ENCODE measurements around the gene AOPEP. TPM values are rescaled to one million over a fixed set of nuclear protein-coding genes. Genes with fewer than 3 reads are reported as not detected.
A peak's percentile ranks its signal among the peaks of the same experiment; 100 is the strongest.
"Not testable (repeated sequence)": the region's sequence is repeated elsewhere in the genome, so short reads cannot be mapped to it uniquely, and the experiment has no call there.

The AOPEP gene
- total RNA-seq, 1 donor from 2014 or later = 92.3 TPM

DNA sequence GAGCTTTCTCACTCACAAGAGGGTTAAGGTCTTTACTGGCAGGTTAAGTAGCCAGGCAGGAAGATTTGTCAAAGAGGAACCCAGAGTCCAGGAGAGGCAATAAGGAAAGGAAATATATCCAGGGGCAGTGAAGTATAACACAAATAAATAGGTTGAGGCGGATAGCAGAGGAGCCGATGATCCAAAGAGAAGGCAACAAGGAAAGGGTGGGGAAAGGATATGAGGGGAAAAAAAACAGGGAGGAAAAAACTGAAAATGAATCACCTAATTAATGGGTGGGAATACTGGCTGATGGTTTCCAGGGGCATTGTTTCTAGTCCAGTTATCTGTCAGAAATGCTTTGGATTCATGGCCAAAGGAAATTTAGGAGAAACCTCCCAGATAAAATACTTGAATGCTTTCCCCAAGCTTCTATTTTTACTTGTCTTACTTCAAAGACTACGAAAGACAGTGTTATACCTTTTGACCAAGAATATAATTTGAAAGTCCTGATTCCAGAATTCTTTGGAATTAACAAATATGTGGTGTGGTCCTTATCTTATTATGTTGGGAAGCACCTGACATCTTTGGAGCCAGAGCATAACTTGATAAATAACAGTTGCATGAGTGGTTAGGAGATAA, 146.5 kb downstream of the AOPEP start:
- DNase-seq (ENCODE audit: low spot score) = no peak
- H3K4me3 Mint-ChIP-seq (ENCODE audit: unreplicated experiment) = no peak overlapping the region
- H3K27me3 Mint-ChIP-seq (ENCODE audit: low read depth) = no peaks in the 10 kb centered on the region
- H3K9me3 Mint-ChIP-seq (ENCODE audit: low read depth) = no peaks in the 10 kb centered on the region
- H3K4me1 Mint-ChIP-seq (ENCODE audit: low read depth) = peaks cover 78% of the 10 kb centered on the region
- TF ChIP-seq CTCF (IDR thresholded peaks at IDR 0.05) = no peak
- peak overlapping the region; percentile 83 for H3K27ac Mint-ChIP-seq (ENCODE audit: unreplicated experiment)
- no peaks in the 10 kb centered on the region for H3K36me3 Mint-ChIP-seq (ENCODE audit: low read depth)

- Mint-ChIP-seq H3K4me1 (ENCODE audit: low read depth) (peaks cover 80% of the 10 kb centered on the region), H3K27ac (ENCODE audit: unreplicated experiment) (peak overlapping the region; percentile 74), H3K4me3 (ENCODE audit: unreplicated experiment) (no peak overlapping the region), H3K9me3 (ENCODE audit: low read depth) (no peaks in the 10 kb centered on the region), H3K27me3 (ENCODE audit: low read depth) (no peaks in the 10 kb centered on the region), H3K36me3 (ENCODE audit: low read depth) (no peaks in the 10 kb centered on the region)
- TF ChIP-seq CTCF (IDR thresholded peaks at IDR 0.05) = no peak
- DNase-seq (ENCODE audit: low spot score) = no peak
These were observed 147.8 kb downstream of the AOPEP start for GRCh38 chr9:94874316-94874715.

DNA sequence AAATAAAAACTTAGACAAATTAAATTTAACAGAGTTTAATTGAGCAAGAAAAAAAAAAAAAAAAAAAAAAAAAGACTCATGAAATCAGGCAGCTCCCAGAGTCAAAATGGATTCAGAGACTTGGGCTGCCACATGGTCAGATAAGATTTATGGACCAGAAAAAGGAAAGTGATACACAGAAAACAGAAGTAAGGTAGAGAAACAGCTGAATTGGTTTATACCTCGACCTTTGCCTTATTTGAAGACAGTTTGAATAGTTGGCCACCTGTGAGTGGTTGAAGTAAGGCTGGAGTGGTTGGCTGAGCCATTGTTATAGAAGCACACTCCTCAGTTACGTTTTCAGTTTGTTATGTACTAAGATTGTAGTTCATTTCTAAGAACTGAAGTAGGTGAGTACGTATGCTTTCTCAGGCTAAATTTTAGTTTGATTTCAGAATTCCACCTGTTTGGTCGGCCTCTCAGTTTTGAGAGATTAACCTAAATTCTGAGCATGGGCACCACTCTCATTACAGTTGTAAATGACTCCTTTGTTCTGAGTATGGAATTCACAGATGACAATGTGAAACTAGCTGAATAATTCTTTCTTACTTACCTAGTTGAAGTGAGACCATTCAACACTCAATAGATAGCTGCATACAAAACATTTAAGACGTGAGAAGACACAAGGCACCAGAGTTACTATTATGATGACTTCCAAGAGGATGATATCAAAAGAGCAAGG, 149.0 kb downstream of the AOPEP start:
- Mint-ChIP-seq H3K27ac (ENCODE audit: unreplicated experiment) (peak overlapping the region; percentile 79), H3K36me3 (ENCODE audit: low read depth) (no peaks in the 10 kb centered on the region), H3K4me1 (ENCODE audit: low read depth) (peaks cover 77% of the 10 kb centered on the region), H3K27me3 (ENCODE audit: low read depth) (no peaks in the 10 kb centered on the region), H3K4me3 (ENCODE audit: unreplicated experiment) (no peak overlapping the region), H3K9me3 (ENCODE audit: low read depth) (no peaks in the 10 kb centered on the region)
- no peak for TF ChIP-seq CTCF (IDR thresholded peaks at IDR 0.05)
- no peak for DNase-seq (ENCODE audit: low spot score)

DNA sequence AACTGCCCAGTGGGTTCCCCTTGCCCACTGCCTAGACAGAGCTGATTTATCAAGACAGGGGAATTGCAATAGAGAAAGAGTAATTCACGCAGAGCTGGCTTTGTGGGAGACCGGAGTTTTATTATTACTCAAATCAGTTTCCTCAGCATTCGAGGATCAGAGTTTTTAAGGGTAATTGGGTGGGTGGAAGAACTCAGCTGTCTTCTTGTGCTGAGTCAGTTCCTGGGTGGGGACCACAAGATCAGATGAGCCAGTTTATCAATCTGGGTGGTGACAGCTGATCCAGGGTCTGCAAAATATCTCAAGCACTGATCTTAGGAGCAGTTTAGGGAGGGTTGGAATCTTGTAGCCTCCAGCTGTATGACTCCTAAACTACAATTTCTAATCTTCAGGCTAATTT, 152.3 kb downstream of the AOPEP start:
- Mint-ChIP-seq H3K27ac (ENCODE audit: unreplicated experiment) (peak overlapping the region; percentile 66), H3K4me1 (ENCODE audit: low read depth) (peaks cover 76% of the 10 kb centered on the region)
- DNase-seq (ENCODE audit: low spot score); H3K4me3 Mint-ChIP-seq (ENCODE audit: unreplicated experiment); H3K36me3 Mint-ChIP-seq (ENCODE audit: low read depth); H3K9me3 Mint-ChIP-seq (ENCODE audit: low read depth); H3K27me3 Mint-ChIP-seq (ENCODE audit: low read depth): not testable (repeated sequence)

GRCh38 chr9:94879230-94879629, 152.7 kb downstream of the AOPEP start:
- Mint-ChIP-seq H3K27me3 (ENCODE audit: low read depth) (no peaks in the 10 kb centered on the region), H3K4me3 (ENCODE audit: unreplicated experiment) (no peak overlapping the region), H3K27ac (ENCODE audit: unreplicated experiment) (no peak overlapping the region), H3K4me1 (ENCODE audit: low read depth) (peaks cover 75% of the 10 kb centered on the region), H3K9me3 (ENCODE audit: low read depth) (no peaks in the 10 kb centered on the region), H3K36me3 (ENCODE audit: low read depth) (no peaks in the 10 kb centered on the region)
- no peak for DNase-seq (ENCODE audit: low spot score)
- TF ChIP-seq CTCF (IDR thresholded peaks at IDR 0.05) = no peak

DNA sequence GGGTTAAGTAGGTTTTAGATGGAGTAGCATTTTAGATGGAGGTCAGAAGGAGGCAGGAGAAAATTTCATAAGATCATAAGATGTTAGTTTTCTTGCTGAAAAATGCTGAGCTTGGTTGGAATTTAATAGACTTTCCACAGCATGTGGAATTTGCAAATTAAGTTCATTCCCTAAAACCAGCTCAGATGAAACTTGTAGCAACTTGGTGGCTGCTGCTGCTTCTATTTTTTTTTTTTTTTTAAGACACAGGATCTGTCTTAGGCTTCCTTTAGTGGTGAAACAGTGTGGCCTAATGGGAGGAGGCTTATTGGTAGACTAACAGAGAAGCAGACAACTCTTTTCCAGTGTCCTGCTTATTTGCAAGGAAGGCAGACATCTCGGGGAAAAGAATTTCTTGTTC, 154.5 kb downstream of the AOPEP start:
- Mint-ChIP-seq H3K4me3 (ENCODE audit: unreplicated experiment) (no peak overlapping the region), H3K36me3 (ENCODE audit: low read depth) (no peaks in the 10 kb centered on the region), H3K27me3 (ENCODE audit: low read depth) (no peaks in the 10 kb centered on the region), H3K4me1 (ENCODE audit: low read depth) (peaks cover 72% of the 10 kb centered on the region), H3K27ac (ENCODE audit: unreplicated experiment) (peak overlapping the region; percentile 83), H3K9me3 (ENCODE audit: low read depth) (no peaks in the 10 kb centered on the region)
- TF ChIP-seq CTCF (IDR thresholded peaks at IDR 0.05) = peak; percentile 34
- no peak for DNase-seq (ENCODE audit: low spot score)
